K562 (cell line): Measurements from ENCODE around the gene TUBA4B. TPM values are rescaled to one million over a fixed set of nuclear protein-coding genes. Genes with fewer than 3 reads are reported as not detected.

Experiments used
- ARID1B ChIP-seq: fragments of 450-650 bp; IDR thresholded peaks from 2 replicates; pipeline ENCODE4 v1.6.1; 2016; ENCODE audit warnings: antibody characterized with exemption, mild to moderate bottlenecking, inconsistent platforms
- COPS2 ChIP-seq: fragments of 450-650 bp; conservative IDR thresholded peaks from 2 replicates; pipeline ENCODE4 v1.6.1; 2016; ENCODE audit warnings: mild to moderate bottlenecking, moderate library complexity
- CREM ChIP-seq: IDR thresholded peaks from 2 replicates; pipeline ENCODE4 v1.6.1; 2014; ENCODE audit warnings: antibody characterized with exemption, low read depth
- FOXJ3 ChIP-seq: sonication (generic); formaldehyde crosslinking; IDR thresholded peaks from 2 replicates; pipeline ENCODE4 v1.4.0; 2020; ENCODE audit warnings: mild to moderate bottlenecking, missing genetic modification reagents
- GABPA ChIP-seq: fragments of 200-800 bp; sonication (Bioruptor generic); conservative IDR thresholded peaks from 2 replicates; pipeline ENCODE4 v1.6.1; 2016; ENCODE audit warnings: low read depth, missing genetic modification characterization, missing compliant biosample characterization
- GATAD2B ChIP-seq: fragments of 450-650 bp; IDR thresholded peaks from 2 replicates; pipeline ENCODE4 v1.6.1; 2017; ENCODE audit warnings: mild to moderate bottlenecking, borderline replicate concordance
- HLTF ChIP-seq: fragments of 450-650 bp; IDR thresholded peaks from 2 replicates; pipeline ENCODE4 v1.6.1; 2016
- HNRNPK ChIP-seq: fragments of 200-400 bp; formaldehyde crosslinking; IDR thresholded peaks from one replicate; pipeline ENCODE4 v1.6.1; 2018; ENCODE audit warnings: mild to moderate bottlenecking, low read depth, low read length; ENCODE audit not compliant: poor library complexity, severe bottlenecking
- HOXB6 ChIP-seq: fragments of 250-450 bp; sonication (Bioruptor Pico); IDR thresholded peaks from 2 replicates; pipeline ENCODE4 v1.5.1; 2022; ENCODE audit warnings: mild to moderate bottlenecking, borderline replicate concordance
- HSF4 ChIP-seq: fragments of 250-450 bp; sonication (Bioruptor Pico); IDR thresholded peaks from 2 replicates; pipeline ENCODE4 v2.1.2; 2022; ENCODE audit warnings: mild to moderate bottlenecking, moderate library complexity, borderline replicate concordance
- KDM4B ChIP-seq, 2 experiments: fragments of 450-650 bp in 1 of 2; sonication (generic) in 1 of 2; IDR thresholded peaks; 2 replicates each; pipeline ENCODE4 v1.6.1; 2016 to 2017; ENCODE audit warnings: borderline replicate concordance in 2 of 2, antibody characterized with exemption in 1 of 2, low read depth in 1 of 2, mild to moderate bottlenecking in 1 of 2
- LEF1 ChIP-seq: fragments of 450-650 bp; IDR thresholded peaks from 2 replicates; pipeline ENCODE4 v1.6.1; 2016; ENCODE audit warnings: mild to moderate bottlenecking
- NCOA4 ChIP-seq: fragments of 450-650 bp; IDR thresholded peaks from 2 replicates; pipeline ENCODE4 v1.6.1; 2018; ENCODE audit warnings: mild to moderate bottlenecking; ENCODE audit not compliant: partially characterized antibody
- NR2F6 ChIP-seq: fragments of 450-650 bp; formaldehyde crosslinking; IDR thresholded peaks from 2 replicates; pipeline ENCODE4 v1.4.0; 2020; ENCODE audit warnings: mild to moderate bottlenecking
- POLR2AphosphoS2 ChIP-seq: IDR thresholded peaks from 2 replicates; pipeline ENCODE4 v1.6.1; 2012; ENCODE audit warnings: low read length, improper control_type of control experiment
- PRMT5 ChIP-seq: sonication (generic); formaldehyde crosslinking; IDR thresholded peaks from 2 replicates; pipeline ENCODE4 v1.5.0; 2020; ENCODE audit warnings: missing genetic modification reagents
- RAD51 ChIP-seq: fragments of 450-650 bp; IDR thresholded peaks from 2 replicates; pipeline ENCODE4 v1.7.1; 2016; ENCODE audit warnings: low read depth, mild to moderate bottlenecking, borderline replicate concordance
- RBM15 ChIP-seq: fragments of 200-400 bp; formaldehyde crosslinking; IDR thresholded peaks from 2 replicates; pipeline ENCODE4 v1.6.1; 2018; ENCODE audit warnings: mild to moderate bottlenecking, low read length, moderate library complexity; ENCODE audit not compliant: insufficient read depth
- RNF2 ChIP-seq: sonication (generic); IDR thresholded peaks from 2 replicates; pipeline ENCODE4 v1.6.1; 2016
- SMARCB1 ChIP-seq: IDR thresholded peaks from 2 replicates; pipeline ENCODE4 v1.6.1; 2011; ENCODE audit warnings: improper control_type of control experiment, low read depth; ENCODE audit not compliant: insufficient read length
- SRSF7 ChIP-seq: fragments of 200-400 bp; formaldehyde crosslinking; optimal IDR thresholded peaks from 2 replicates; pipeline ENCODE3; 2017; ENCODE audit warnings: mild to moderate bottlenecking, low read depth, low read length
- STAT5A ChIP-seq: IDR thresholded peaks from 2 replicates; pipeline ENCODE4 v1.6.1; 2012; ENCODE audit warnings: low read length, inconsistent platforms, borderline replicate concordance
- TCF3 ChIP-seq: sonication (generic); formaldehyde crosslinking; IDR thresholded peaks from 2 replicates; pipeline ENCODE4 v1.4.0; 2020; ENCODE audit warnings: mild to moderate bottlenecking, missing genetic modification reagents
- TFAM ChIP-seq: fragments of 250-450 bp; sonication (Bioruptor Pico); conservative IDR thresholded peaks from 2 replicates; pipeline ENCODE4 v1.5.0; 2021; ENCODE audit warnings: mild to moderate bottlenecking, moderate library complexity
- YBX1 ChIP-seq: fragments of 450-650 bp; IDR thresholded peaks from 2 replicates; pipeline ENCODE4 v1.7.1; 2016; ENCODE audit warnings: mild to moderate bottlenecking
- ZFPM2 ChIP-seq: fragments of 250-450 bp; sonication (Bioruptor Pico); IDR thresholded peaks from 2 replicates; pipeline ENCODE4 v1.5.1; 2022; ENCODE audit warnings: mild to moderate bottlenecking
- ZNF436 ChIP-seq: fragments of 250-450, 450-650 bp; sonication (Bioruptor Pico); formaldehyde crosslinking; IDR thresholded peaks from 2 replicates; pipeline ENCODE4 v1.7.0; 2020; ENCODE audit warnings: mild to moderate bottlenecking
- ZNF707 ChIP-seq: fragments of 250-450 bp; sonication (Bioruptor Pico); conservative IDR thresholded peaks from 2 replicates; pipeline ENCODE4 v1.8.0; 2022; ENCODE audit warnings: inconsistent platforms, mild to moderate bottlenecking, moderate library complexity
- ZNF76 ChIP-seq: fragments of 250-450 bp; sonication (Bioruptor Pico); IDR thresholded peaks from 2 replicates; pipeline ENCODE4 v1.4.0; 2020; ENCODE audit warnings: mild to moderate bottlenecking, moderate library complexity, borderline replicate concordance
- ZNF77 ChIP-seq: fragments of 250-450 bp; sonication (Bioruptor Pico); IDR thresholded peaks from 2 replicates; pipeline ENCODE4 v1.5.0; 2020
- polyA plus RNA-seq, 8 experiments: library from polyadenylated mRNA; depleted of rRNA in 4 of 8; stranded (reverse) in 5 of 8; unstranded in 3 of 8; fragments of >200 nt; fragmentation: Nextera tagmentation in 2 of 8; fragmentation: Illumina TruSeq in 1 of 8; extraction: Ambion mirVana in 2 of 8; extraction: Trizol in 1 of 8; gene quantifications; 2 replicates each; pipeline versions ENCODE4 v1.2.1 to v1.2.3, GENCODE V29; 2011 to 2014; ENCODE audit warnings: inconsistent platforms in 1 of 8, missing spikeins in 1 of 8
- total RNA-seq, 7 experiments: library from RNA; depleted of rRNA in 6 of 7; stranded (reverse); fragments of >200 nt in 6 of 7; fragmentation: Illumina TruSeq in 2 of 7; extraction: Trizol in 2 of 7; gene quantifications; 2 replicates each; pipeline versions ENCODE4 v1.2.1 to v1.2.3, GENCODE V29; 2011 to 2021; ENCODE audit warnings: low replicate concordance in 1 of 7
- TF ChIP-seq, protein P1 (sequence below): fragments of 250-450 bp; sonication (Bioruptor Pico); IDR thresholded peaks from 2 replicates; pipeline ENCODE4 v1.8.0; 2022; ENCODE audit warnings: moderate library complexity, mild to moderate bottlenecking, inconsistent platforms
- TF ChIP-seq, protein P2 (sequence below): fragments of 250-450 bp; sonication (Bioruptor Pico); IDR thresholded peaks from 2 replicates; pipeline ENCODE4 v1.5.0; 2021

The TUBA4B gene
- total and polyA plus RNA-seq, 9 of the 15 experiments (the other 6 are each of a cell fraction or from before 2014, with no cell fraction given): 0.04 TPM; not detected in 8

- TF ChIP-seq POLR2AphosphoS2 (no peak), ZFPM2 (CRISPR knock-in tag) (no peak), RBM15 (no peak), STAT5A (no peak), PRMT5 (CRISPR knock-in tag) (no peak), HOXB6 (CRISPR knock-in tag) (no peak), ARID1B (0 out of 2 replicates have a peak, but pooled peaks have one; percentile 25), TFAM (CRISPR knock-in tag) (no peak), HLTF (no peak), HNRNPK (no peak), ZNF76 (CRISPR knock-in tag) (no peak), NCOA4 (no peak), GABPA (tag) (peak; percentile 92), KDM4B (IDR thresholded peaks at IDR 0.05; ENCODE audit: borderline replicate concordance in 2 of 2, low read depth in 1 of 2) (peak in 1 of 2 experiments; percentile 51; a peak in 1 of 4 replicates), GATAD2B (no peak), RAD51 (no peak), TCF3 (0 out of 2 replicates have a peak, but pooled peaks have one; percentile 8), HSF4 (CRISPR knock-in tag) (no peak), FOXJ3 (CRISPR knock-in tag) (no peak), CREM (peak; percentile 99), ZNF707 (no peak), SRSF7 (no peak), NR2F6 (CRISPR knock-in tag) (no peak), ZNF77 (CRISPR knock-in tag) (no peak), SMARCB1 (no peak), COPS2 (no peak), RNF2 (no peak), ZNF436 (CRISPR knock-in tag) (no peak), LEF1 (0 out of 2 replicates have a peak, but pooled peaks have one; percentile 24), YBX1 (no peak)
- TF ChIP-seq, protein P1, sequence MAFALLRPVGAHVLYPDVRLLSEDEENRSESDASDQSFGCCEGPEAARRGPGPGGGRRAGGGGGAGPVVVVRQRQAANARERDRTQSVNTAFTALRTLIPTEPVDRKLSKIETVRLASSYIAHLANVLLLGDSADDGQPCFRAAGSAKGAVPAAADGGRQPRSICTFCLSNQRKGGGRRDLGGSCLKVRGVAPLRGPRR (CRISPR knock-in tag): no peak
- TF ChIP-seq, protein P2, sequence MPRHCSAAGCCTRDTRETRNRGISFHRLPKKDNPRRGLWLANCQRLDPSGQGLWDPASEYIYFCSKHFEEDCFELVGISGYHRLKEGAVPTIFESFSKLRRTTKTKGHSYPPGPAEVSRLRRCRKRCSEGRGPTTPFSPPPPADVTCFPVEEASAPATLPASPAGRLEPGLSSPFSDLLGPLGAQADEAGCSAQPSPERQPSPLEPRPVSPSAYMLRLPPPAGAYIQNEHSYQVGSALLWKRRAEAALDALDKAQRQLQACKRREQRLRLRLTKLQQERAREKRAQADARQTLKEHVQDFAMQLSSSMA: no peak
These were observed 7.7 kb upstream of the TUBA4B start, which contains the start of the genes GLB1L and STK16 (continued) for GRCh38 chr2:219245148-219245898.
